Stimulated activated CD8-positive, alpha-beta memory T cell treated with anti-CD3 and anti-CD28 coated beads, Interleukin-12 subunit alpha, Interleukin-12 subunit beta, amount 100 ng/mL, for 24 hours (primary cell): ENCODE measurements around the gene RBMY1F.
"Not testable (repeated sequence)": the region's sequence is repeated elsewhere in the genome, so short reads cannot be mapped to it uniquely, and the experiment has no call there.

Source experiments
- DNase-seq: peaks from one replicate; pipeline ENCODE4 v3.0.0-alpha.2; 2020; ENCODE audit errors: extremely low read depth

Gene RBMY1F

GRCh38 chrY:22182823-22183222 is at the start of gene RBMY1F:
TSS of gene RBMY1F (minus strand) at chrY:22182923. CDS start at chrY:22180969, 1,954 bp downstream.
- not testable (repeated sequence) for DNase-seq

- DNase-seq = not testable (repeated sequence)
Observed at GRCh38 chrY:22151144-22151543, 31.6 kb downstream of the RBMY1F start.

DNA sequence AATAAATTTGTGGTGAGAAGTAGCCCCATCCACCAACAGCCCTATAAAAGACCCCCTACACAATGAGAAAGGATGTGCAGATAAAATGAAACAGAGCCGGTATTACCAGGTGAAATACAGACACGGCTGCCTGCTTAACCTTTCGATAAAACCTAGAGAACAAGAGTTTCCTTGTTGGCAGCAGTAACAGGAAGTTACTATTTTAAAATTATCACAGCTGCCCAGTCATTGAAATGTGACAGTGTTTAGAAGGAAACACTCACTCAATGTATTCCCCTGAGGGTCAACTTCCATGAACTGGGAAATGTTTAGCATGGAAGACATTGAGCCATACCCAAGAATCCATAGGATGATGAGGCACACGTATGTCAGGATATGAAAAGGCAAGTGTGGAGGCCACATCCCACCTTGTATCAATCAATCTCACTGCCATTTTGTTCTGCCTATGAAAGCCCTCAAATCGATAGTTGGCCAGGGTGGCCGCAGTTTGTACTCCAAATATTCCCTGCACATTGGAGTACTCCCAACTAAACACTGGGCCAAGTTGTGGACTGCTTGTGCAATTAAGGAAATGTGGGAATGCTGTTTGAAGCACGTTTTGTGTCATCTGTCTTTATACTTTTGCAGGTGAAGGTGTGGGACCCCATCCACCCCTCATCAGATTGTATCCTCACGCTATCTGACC is 41.6 kb downstream of the RBMY1F start:
- DNase-seq = not testable (repeated sequence)

DNA sequence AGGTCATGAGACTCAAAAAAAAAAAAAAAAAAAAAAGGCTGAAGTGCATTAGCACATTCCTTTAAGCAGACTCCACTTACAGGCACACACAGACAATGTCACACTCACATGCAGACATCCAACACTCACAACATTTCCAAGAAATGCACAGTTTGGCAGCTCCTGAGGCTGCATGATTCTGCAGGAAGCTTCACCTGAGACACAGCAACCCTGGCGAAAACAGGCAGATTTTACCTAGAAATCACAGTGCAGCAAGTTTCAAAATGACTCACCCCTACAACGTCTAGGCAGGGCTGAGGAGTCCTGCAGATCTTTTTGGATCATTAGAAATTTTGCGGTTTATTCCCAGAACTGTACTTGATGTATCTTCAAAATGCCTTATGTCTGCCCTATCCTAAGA is 48.0 kb downstream of the RBMY1F start:
- DNase-seq = not testable (repeated sequence)

- DNase-seq = not testable (repeated sequence)
Observed at GRCh38 chrY:22130494-22130893, 52.2 kb downstream of the RBMY1F start.
